Measurements from ENCODE around the gene CTBP2.

Gene CTBP2

DNA sequence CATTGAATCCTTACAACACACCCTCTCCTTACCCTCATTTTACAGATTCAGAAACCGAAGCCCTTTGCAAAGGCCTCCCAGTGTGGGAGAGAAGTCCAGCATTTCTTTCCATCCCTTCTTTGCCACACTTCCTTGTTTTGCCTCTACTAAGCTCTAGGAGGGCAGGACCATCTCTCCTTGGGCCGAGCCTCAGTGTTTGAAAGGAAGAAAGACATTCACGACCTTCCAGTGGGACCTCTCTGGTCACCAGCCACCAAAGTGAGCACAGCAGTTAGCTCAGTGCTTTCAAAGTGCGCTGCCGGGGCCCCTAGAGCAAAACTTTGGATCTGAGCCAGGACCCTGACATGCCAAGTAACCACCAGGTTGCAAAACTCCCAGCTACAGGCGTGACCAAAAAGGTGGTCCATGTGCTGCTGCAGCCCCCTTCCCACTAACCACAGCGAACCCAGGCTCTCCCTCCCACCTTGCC, 12.4 kb downstream of the CTBP2 start:
- Histone ChIP-seq H3K9me2 (replicated peaks; ENCODE audit: control insufficient read depth, low read length) (no peaks in the 10 kb centered on the region), H3K36me3 (ENCODE audit: control insufficient read depth, low read length) (no peaks in the 10 kb centered on the region; the same call in 1 of the 2 replicates), H3K4me3 (ENCODE audit: low read length) (no peak overlapping the region), H3K79me2 (ENCODE audit: control insufficient read depth, low read length) (peaks cover 74% of the 10 kb centered on the region), H4K20me1 (ENCODE audit: control insufficient read depth, insufficient read depth, low read depth, low read length) (peaks cover 9% of the 10 kb centered on the region), H3K4me1 (ENCODE audit: control insufficient read depth, low read length) (peaks cover 28% of the 10 kb centered on the region), H3K4me2 (ENCODE audit: low read length) (no peak overlapping the region), H3K27me3 (ENCODE audit: control insufficient read depth, low read length) (no peaks in the 10 kb centered on the region), H3F3A (ENCODE audit: control insufficient read depth, insufficient read depth) (no peaks in the 10 kb centered on the region), H3K27ac (ENCODE audit: low read depth, low read length) (no peak overlapping the region), H3K9me3 (ENCODE audit: control insufficient read depth, insufficient read depth, low read length) (no peaks in the 10 kb centered on the region)
- TF ChIP-seq, protein P1, sequence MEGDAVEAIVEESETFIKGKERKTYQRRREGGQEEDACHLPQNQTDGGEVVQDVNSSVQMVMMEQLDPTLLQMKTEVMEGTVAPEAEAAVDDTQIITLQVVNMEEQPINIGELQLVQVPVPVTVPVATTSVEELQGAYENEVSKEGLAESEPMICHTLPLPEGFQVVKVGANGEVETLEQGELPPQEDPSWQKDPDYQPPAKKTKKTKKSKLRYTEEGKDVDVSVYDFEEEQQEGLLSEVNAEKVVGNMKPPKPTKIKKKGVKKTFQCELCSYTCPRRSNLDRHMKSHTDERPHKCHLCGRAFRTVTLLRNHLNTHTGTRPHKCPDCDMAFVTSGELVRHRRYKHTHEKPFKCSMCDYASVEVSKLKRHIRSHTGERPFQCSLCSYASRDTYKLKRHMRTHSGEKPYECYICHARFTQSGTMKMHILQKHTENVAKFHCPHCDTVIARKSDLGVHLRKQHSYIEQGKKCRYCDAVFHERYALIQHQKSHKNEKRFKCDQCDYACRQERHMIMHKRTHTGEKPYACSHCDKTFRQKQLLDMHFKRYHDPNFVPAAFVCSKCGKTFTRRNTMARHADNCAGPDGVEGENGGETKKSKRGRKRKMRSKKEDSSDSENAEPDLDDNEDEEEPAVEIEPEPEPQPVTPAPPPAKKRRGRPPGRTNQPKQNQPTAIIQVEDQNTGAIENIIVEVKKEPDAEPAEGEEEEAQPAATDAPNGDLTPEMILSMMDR (IDR thresholded peaks at IDR 0.05; ENCODE audit: low read depth, low read length, poor library complexity, severe bottlenecking): no peak
- no peak for TF ChIP-seq EZH2phosphoT487 (IDR thresholded peaks at IDR 0.05; ENCODE audit: borderline replicate concordance, low read length)

DNA sequence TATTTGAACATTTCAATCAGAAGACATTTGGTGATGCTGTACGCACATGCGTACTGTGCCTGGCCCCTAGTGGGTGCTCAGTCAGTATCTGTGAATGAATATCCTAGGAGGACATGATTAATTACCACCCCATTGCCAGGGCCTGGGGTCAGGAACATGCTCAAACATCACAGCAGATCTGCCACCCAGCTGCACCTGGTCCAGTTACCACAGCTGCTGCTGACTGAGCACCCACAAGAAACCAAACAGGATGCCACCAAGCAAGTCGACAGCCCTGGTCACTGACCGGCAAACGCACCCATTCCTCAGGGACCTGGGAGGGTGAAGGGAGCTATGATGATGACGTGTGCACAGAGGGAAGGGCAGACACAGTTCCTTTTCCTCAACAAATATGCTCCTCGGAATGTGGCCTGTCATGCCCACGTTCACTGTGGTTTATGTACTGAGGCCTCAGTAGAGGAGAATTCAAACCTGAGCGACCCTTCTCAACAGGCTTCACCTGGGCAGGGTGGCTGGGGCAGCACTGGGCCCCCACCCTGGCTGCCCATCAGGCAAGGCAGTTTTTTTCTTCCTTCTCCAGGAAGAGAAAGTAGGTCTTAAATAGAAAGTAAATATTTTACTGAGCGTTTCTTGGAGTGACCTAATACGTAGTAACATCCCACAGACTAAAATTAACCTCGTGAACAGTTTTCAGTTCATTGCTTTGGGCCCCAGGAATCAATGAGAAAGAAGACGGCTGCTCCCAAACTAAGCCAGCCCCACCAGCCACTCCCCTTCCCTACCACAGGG, 13.4 kb downstream of the CTBP2 start:
- Histone ChIP-seq H4K20me1 (ENCODE audit: control insufficient read depth, insufficient read depth, low read depth, low read length) (peaks cover 10% of the 10 kb centered on the region), H3K4me2 (ENCODE audit: low read length) (no peak overlapping the region)

DNA sequence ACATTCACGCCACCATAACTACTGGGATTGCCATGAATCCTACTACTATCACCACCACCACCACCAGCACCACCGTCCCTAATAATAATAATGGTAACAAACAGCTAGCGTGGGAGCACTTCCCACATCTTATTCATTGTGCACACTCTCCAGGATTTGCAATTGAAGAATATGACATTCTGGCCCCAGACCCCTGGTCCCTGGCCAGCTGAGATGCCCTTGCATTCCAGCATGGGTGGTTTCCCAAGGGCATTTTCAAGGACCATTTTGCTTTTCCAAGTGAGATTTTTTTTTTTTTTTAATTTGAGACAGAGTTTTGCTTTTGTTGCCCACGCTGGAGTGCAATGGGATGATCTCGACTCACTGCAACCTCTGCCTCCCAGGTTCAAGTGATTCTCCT, 14.7 kb downstream of the CTBP2 start:
- no peak overlapping the region for H3K27ac ChIP-seq (ENCODE audit: low read depth, low read length)
- peaks cover 14% of the 10 kb centered on the region for H4K20me1 ChIP-seq (ENCODE audit: control insufficient read depth, insufficient read depth, low read depth, low read length)
- H3K9me2 ChIP-seq (replicated peaks; ENCODE audit: control insufficient read depth, low read length): no peaks in the 10 kb centered on the region
- H3K4me2 ChIP-seq (ENCODE audit: low read length): no peak overlapping the region
- no peaks in the 10 kb centered on the region; the same call in 1 of the 2 replicates for H3K36me3 ChIP-seq (ENCODE audit: control insufficient read depth, low read length)
- H3K79me2 ChIP-seq (ENCODE audit: control insufficient read depth, low read length): peaks cover 82% of the 10 kb centered on the region
- peaks cover 28% of the 10 kb centered on the region for H3K4me1 ChIP-seq (ENCODE audit: control insufficient read depth, low read length)
- H3K9me3 ChIP-seq (ENCODE audit: control insufficient read depth, insufficient read depth, low read length): no peaks in the 10 kb centered on the region
- no peak overlapping the region for H3K4me3 ChIP-seq (ENCODE audit: low read length)
- TF ChIP-seq, protein P1 (IDR thresholded peaks at IDR 0.05; ENCODE audit: low read depth, low read length, poor library complexity, severe bottlenecking): no peak
- no peak for TF ChIP-seq EZH2phosphoT487 (IDR thresholded peaks at IDR 0.05; ENCODE audit: borderline replicate concordance, low read length)
- no peaks in the 10 kb centered on the region for H3K27me3 ChIP-seq (ENCODE audit: control insufficient read depth, low read length)
- H3F3A ChIP-seq (ENCODE audit: control insufficient read depth, insufficient read depth): no peaks in the 10 kb centered on the region

More for the DNA sequence above, 13.4 kb downstream of the CTBP2 start:
- H3K79me2 ChIP-seq (ENCODE audit: control insufficient read depth, low read length): peaks cover 76% of the 10 kb centered on the region
- H3F3A ChIP-seq (ENCODE audit: control insufficient read depth, insufficient read depth): no peaks in the 10 kb centered on the region
- no peaks in the 10 kb centered on the region for H3K27me3 ChIP-seq (ENCODE audit: control insufficient read depth, low read length)
- no peaks in the 10 kb centered on the region for H3K9me2 ChIP-seq (replicated peaks; ENCODE audit: control insufficient read depth, low read length)
- H3K4me3 ChIP-seq (ENCODE audit: low read length): no peak overlapping the region
- no peak overlapping the region for H3K27ac ChIP-seq (ENCODE audit: low read depth, low read length)
- H3K9me3 ChIP-seq (ENCODE audit: control insufficient read depth, insufficient read depth, low read length): no peaks in the 10 kb centered on the region
- TF ChIP-seq, protein P1 (IDR thresholded peaks at IDR 0.05; ENCODE audit: low read depth, low read length, poor library complexity, severe bottlenecking): no peak
- no peak for TF ChIP-seq EZH2phosphoT487 (IDR thresholded peaks at IDR 0.05; ENCODE audit: borderline replicate concordance, low read length)
- no peaks in the 10 kb centered on the region; the same call in 1 of the 2 replicates for H3K36me3 ChIP-seq (ENCODE audit: control insufficient read depth, low read length)
- peaks cover 28% of the 10 kb centered on the region for H3K4me1 ChIP-seq (ENCODE audit: control insufficient read depth, low read length)
